HG02973 (cell line): ENCODE data around the gene TMEM132D.

Source experiments
- ATAC-seq: cut with Tn5 transposase; IDR thresholded peaks from one replicate; pipeline ENCODE4 v1.9.1; 2021; ENCODE audit warnings: moderate library complexity; ENCODE audit not compliant: unreplicated experiment

The TMEM132D gene

DNA sequence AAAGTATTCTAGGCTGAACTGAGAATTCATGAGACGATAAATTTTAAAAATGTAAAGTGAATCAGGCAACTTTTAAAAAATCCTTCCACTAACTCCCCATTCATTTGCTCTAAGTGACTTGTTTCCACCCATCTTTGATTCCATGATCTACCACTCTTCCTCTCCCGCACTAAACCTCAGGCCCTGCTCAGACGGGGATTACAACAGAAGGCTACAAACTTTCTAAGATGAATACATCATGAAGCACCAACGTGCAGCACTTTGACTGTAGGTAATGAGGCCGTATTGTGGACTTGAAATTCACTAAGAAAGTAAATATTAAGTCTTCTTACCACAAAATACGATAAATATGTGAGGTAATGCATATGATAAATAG is 30.0 kb downstream of the TMEM132D start:
- no peak for ATAC-seq

DNA sequence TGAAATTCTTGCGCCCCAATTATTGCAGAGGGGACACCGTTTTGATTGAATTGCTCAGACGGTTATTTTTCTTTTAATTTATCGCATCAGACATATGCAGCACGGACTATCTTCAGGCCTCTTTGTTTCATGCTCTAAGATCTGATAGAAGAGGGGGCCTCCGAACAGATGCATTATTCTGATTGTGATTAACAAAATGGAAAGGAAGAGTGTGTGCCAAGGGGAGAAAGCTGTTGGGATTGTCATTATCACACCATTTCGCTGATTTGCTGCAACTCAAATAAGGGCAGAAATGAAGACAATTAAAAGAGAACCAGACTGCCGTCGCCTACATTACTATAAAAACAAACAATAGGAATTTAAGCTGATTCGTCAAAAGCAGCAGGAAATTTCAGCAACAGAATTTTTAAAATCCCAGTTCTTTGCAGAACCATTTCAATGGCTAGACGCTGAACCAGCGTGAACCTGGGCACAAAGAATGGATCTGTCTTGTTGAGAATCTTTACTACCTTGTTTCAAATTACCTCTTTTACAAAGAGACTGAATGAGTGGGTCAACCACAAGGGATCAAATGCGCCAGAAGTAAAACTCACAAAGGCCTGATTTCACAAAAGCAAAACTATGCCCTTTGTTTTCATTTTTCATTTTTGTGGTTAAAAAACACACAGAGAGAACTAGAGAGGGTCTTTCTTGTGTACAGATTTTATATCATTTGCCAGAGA is 30.6 kb downstream of the TMEM132D start:
- no peak for ATAC-seq

DNA sequence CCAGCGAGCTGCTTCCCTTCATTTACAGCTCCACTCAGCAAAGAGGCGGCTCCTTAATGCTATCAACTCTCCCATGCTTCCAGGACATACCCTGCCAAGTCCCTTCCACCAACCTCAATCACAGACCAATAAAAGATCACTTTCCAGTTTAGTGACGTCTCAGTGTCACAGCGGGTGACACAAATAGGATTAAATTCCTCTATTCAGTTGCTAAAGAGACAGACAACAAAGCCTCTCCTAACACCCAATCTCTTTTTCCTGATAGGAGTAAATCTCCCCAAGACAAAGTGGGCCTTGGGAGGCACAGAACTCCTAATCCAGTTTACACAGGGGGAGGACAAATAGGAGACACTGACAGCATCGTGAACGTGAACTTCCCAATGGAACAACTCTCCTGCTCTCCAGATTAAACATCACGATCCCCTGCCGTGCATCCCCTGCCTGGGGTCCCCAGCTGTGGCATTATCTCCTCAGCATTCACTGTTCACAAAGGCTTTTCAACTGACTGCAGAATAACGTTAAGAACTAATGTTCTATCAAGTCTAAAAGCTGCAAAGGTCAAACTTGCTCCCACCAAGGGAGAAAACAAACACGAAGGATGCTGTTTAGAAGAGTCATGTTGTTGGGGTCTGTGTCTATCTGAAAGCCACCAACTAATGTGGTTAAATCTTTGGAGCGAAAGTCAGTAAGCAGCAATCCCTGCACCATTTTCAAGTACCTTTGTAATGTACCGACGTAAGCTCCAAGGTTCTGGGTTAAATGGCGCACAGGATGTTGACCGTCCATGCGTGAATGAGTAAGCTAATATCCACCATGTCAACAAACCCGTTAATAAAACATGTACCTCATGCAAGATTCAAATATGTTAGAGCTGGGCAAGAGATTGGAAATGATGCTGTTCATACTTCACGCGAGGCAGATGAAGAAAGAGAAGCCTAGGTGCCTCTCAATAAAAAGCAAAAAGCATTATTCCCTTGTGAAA is 31.5 kb downstream of the TMEM132D start:
- ATAC-seq, result no peak

DNA sequence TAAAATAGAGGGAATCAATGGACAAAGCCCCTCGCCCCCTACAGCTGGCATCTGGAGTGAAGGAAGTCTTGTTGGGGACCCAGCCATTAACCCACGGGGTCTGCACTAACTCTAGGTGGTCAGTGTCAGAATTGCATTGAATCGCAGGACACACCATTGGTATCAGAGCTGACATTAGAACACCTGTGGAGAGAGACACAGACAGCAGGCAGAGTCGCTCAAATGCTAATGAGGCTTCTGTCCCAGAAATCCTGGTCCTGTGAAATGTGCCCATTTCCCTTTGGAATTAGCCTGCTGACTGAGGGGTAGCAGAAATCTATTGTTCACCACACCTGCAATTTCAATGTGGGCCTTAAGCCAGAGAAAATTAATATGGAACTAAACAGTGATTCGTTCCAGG is 33.0 kb downstream of the TMEM132D start:
- no peak for ATAC-seq

DNA sequence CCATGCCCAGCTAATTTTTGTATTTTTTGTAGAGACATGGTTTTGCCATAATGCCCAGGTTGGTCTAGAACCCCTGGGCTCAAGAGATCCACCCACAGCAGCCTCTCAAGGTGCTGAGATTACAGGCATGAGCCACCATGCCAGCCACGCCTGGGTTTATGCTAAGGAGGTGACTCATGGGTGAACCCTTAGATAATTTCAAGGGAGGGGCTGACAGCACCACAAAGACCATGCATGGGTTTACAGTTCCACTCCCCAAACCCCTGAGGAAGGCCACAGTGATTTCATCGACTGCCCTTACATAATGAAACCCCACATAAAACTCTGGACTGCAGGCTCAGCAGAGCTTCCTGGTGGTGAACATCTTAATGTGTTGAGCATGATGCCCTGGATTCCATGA is 33.7 kb downstream of the TMEM132D start:
- no peak for ATAC-seq

DNA sequence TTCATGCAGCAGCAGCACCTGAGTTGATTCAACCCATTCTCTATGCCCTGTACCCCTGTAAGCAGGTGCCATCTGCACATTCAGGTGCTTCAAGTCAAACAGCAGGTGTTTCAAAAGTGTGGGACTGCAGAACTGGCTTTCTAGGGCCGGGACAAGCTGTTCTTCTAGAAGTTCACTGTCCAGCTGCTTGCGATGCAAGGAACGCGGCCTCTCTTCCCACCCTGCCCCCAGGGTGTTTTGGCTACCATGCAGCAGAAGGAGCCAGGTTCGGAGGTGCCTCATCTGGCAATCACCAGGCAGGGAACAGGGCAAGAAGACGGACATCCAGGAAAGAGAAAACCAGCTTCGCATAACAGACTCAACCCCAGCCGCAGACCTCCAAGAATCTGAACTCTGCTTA is 35.2 kb downstream of the TMEM132D start:
- ATAC-seq, result no peak

DNA sequence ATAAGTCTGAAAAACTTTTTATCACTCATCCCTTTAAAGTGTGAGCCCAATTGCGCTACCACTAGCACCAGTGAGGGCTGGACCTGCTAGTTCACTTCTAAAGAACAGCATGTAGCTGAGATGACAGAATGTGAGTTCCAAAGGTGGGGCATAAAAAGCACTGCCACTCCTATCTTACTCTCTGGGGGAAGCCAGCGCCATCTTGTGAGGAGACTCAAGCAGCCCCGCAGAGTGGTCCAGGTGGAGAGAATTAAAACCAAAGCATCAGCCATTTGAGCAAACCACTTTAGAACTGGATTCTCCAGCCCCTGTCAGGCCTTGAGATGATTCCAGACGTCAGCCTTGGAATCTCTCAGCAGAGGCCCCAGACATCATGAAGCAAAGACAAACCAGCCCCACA is 39.9 kb downstream of the TMEM132D start:
- no peak for ATAC-seq

DNA sequence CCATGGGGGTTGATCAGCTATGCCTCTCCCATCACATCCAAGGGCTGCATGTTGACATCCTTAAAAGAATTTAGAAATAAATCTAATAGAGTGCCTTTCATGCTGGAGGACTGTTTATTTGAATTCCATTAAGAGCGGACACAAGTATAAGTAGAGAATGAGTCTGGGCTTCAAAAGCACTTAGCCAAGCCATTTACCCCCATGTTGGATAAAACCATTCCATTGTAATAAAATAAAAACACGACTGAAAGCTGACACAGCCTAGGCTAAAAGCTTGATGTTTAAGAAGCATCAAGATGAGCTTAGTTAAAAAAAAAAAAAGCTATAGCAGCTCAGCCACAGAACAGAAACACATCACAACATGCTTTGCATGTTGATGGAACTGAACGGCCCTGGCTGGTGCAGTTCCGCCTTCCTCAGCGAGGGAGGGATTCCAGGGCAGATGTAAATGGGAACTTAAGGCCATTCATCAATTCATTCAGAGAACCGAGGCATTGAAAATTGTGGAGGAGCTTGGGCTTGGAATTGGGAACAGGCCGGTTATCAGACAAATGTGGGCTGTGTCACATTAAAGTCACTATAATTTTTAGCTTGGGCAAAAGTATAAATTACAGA is 41.2 kb downstream of the TMEM132D start:
- ATAC-seq, result no peak

DNA sequence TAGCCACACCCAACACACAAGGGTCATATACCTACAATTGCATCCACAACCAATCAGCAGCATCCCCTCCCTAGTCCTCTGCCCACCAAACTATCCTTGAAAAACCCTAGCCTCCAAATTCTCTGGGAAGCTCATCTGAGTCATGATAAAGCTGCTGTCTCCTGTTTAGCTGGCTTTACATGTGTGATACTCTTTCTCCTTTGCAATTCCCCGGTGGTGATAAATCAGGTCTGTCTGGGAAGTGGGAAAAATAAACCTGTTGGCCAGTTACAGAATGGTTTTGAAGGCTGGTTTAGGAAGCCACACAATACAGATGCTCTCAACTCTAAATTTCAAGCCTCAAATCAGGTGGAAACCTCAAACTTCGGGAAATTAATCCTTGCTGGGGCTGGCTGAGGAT is 41.9 kb downstream of the TMEM132D start:
- ATAC-seq, result no peak

DNA sequence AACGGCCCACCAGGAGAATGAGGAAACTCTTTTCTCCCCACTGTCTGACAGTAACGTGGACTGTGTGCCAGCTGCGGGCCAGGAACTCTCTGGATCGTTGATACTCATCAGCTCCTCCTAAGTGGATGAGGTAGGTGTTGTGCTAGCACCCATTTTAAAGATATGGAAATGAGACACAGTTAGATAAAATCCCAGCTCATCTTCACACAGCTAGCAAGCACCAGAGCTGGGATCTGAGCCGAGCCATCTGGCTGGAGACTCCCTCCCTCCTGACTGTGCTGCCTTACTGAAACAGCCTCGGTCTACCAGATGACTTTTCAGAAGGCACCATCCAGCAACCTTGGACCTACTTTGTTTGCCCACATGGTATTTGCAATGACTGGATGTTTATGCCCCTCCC is 49.2 kb downstream of the TMEM132D start:
- no peak for ATAC-seq

DNA sequence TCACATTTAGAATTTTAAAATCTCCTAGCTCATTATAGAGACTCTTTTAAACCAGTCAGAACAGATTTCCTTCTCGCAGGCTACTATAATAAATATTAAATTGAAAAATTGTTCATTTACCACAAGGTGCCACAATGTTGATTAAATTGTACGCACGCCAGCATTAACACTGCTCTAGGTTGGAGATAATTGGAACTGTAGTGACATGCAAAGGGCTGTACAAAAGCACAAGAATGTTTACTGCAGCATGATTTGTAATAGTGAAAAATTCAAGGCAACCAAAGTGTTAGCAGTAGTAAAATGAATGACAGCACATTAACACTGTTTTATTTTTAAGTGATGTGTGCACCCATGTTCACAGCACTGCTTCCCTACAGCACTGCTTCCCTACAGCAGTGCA is 52.5 kb downstream of the TMEM132D start:
- ATAC-seq, result no peak

DNA sequence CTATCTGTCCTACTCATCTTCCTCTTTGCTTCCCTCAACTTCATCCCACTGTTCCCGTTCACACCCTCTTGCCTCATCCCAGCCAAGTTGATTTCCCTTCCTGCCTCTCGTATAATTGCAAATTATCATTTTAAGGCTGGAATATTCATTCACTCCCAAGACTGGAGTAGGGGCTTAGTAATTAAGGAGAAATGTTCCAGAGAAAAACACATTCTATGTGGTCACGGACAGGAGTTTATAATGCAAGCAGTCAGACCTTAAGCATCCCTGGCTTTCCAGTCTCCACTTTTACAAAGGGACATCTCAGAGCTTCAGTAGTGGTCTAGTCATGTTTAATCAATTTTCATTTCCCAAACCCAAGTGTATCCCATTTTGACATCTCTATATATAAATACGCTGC is 54.9 kb downstream of the TMEM132D start:
- ATAC-seq, result no peak

DNA sequence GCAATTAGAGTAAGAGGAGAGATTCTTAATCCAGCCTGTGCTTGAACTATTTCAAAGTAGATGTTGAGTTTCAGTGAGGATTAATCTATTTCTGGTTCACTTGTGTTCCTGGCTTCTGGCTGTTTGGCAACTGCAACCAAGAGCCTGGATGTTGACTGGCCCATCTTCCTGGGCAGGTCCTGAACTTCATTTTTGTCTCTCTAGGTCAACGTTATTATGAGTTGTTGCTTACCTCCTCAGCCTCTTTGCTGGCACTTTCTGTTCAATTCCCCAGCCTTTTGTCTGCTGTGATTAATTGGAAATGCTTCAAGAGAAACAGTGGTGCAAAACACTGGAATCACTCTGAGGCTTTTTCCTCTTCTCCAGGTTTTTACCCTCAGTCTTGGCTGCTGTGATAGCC is 56.8 kb downstream of the TMEM132D start:
- no peak for ATAC-seq

DNA sequence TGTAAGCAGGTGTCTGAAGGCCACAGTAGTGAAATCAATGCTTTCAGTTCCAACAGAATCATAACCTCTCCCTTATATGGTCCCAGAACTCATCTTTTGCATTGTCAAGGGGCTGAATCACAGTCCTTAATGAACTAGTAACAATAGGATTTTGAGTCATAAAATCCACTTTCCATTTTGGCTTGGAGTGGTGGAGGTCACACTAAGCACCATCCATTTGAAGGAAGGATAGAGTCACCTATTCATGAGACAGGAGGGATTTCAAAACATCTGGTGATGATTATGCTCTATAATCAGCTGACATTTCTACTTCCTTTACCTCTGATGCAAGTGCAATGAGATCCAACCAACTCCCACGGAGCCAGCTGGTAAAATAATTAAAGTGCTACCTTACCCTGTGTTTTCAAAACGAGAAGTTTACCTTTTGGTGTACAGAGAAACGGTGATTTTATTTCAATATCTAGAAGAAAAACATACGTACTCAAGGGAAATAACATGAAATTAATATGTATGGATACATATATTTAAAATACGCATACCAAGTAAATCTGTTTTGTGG is 59.1 kb downstream of the TMEM132D start:
- no peak for ATAC-seq

DNA sequence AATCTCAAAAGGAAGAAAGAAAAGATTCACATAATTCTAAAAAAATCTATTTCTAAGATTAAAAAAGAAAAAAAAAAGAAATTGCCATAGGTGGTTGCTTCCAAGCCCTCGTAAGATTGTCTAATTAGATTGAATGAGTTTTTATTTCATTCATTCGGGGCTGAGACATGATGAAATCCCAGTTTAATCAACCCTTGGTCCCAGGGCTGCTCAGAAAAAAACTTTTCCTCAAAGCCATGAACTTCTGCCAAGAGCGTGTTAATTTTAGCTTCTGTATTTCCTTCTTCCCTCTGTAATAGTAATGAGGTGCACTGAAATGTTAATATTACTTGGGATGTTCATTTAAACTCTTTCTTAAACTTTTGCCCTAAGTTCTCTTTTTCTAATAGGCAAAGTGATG is 62.6 kb downstream of the TMEM132D start:
- ATAC-seq, result no peak

DNA sequence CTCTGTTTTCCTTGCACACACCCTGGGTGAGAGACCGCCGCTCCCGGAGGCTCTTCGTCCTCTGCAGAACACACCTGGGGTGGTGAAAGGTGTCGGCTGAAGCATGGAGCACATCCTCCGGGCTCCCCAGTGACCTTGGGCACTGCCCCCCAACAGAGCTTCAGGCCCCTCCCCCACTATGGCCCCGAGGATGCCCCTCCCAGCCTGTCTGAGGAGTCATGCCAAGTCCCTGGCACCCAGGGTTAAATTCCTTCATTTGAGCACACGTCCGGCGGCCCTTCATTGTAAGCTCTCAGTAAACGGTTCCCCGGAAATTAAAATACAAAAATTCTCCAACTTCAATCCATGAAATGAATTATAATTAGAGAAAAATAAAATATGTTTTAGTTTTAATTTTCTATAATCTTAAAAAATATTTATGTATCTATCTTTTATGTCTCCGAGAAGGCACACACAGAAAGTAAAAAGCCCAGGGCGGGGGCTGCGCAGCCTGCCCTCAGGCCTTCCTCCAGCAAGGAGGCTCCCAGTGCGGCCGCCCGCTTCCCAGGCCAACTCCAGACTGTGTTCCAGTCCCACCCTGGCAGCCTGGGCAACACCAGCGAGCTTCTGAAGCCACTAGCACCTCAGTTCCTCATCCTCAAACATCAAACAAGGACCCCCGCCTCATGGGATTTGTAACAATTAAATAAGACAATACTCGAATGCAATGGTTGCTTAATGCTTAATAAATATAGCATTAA is 63.5 kb downstream of the TMEM132D start:
- no peak for ATAC-seq

DNA sequence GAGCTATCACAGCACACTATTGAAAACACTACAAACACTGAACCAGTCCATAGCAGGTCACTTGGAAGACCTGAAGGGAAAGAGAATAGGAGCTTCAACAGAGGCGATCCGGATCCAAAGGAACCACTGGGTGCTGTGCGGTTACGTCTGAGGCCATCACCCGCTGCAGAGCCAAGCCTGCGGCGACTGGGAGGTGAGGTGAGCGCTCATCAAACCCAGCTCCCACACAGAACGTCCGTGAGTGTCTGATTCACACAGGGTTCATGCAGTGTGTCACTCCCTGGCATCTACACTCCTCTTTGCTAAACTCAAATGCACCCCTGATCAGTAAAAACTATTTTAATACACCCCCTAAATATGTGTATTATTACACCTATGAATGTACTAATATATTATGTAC is 64.1 kb downstream of the TMEM132D start:
- no peak for ATAC-seq

DNA sequence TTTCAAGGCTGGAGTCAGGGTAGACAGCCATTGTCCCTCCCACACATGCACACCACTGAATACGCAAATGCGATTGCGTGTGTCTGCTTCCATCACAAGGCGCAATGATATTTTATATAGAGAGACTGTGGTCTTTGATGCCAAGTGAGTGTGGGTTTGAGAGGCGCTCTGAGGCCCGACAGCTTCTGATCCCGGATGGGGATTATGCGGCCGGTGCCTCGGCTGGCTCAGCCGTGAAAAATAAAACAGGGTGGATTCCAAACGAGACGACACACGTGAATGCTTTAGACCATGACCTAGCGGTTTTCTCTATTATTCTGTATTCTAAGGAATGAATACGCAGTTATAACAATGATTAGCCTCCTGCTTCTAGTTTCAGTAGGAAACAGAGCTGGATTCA is 72.5 kb downstream of the TMEM132D start:
- ATAC-seq, result no peak

DNA sequence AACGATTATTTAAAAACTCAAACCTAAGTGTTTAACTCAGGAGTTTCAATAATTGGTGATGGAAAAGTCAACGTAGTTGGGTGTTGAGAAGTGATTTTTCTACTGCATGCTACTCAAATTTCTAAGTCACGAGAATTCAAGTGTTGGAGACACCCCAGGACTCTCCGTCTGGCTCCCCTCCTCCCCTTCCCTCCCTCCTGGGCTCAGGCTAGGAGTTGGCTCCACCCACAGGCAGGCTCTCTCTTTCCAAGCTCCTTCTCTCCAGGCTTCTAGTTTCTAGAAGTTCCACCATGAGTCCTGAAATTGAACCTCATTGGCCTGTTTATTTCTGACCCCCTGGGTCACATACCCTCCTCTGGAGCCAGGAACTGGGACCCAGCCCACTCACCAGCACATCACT is 73.0 kb downstream of the TMEM132D start:
- ATAC-seq, result no peak

DNA sequence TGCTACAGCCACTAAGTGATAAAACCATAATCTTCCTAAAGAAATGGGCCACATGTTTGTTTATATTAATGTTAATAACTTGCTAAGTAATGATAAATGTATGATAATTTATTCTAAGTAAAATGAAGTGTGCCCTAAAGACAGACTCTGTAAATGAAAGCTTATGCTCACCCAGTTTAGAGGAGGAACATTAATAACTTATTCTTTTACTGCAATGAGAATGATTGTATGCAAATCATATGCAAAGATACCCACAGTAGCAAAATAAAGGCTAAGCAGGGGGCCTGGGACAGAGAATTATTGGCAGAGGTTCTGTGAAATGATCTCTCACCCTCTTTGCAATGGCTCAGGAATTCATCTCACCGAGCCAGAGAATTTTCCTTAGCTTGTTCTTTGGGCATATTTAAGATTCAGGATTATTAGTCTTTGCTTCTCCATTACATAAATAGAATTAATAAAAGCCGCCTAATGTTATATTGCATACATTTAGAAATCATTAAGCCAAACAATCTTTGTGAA is 75.9 kb downstream of the TMEM132D start:
- no peak for ATAC-seq
